ENCODE results near the gene MGAT3.

DNA sequence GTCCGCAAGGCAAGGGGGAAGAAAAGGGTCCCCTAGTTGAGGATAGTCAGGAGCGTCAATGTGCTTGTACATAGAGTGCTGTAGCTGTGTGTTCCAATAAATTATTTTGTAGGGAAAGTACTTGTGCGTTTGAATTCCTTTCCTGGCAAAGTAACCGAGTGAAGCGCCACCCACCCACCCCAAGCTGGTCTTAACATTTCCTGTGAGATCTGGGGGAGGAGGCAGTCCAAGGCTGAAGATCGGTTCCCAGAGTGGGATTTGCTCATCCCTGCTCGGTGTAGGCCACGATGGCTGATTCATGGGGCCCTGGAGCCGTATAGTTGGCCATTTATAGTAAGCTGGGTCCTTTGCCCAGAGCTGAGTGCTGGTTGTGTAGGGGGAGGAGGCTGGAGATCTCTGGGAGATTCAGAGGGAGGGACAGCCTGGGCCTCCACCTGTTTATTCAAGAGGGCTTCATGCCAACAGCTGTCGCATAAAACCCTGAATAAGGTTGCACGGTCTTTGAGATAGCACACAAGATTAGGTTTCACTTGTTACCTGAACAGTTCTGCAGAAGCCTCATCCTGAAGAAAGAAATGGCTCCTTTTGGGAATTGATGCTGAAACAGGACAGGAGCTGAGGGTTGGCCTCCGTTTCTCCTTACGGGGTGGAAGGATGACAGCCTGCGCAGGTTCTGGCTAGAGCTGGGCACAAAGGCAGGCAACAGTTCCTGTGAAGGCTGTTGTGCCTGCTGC lies 65.9 kb downstream of the MGAT3 start:
- TF ChIP-seq POLR2A (IDR thresholded peaks at IDR 0.05), result peak in 1 of 4 donors; percentile 33
- TF ChIP-seq, protein P1, sequence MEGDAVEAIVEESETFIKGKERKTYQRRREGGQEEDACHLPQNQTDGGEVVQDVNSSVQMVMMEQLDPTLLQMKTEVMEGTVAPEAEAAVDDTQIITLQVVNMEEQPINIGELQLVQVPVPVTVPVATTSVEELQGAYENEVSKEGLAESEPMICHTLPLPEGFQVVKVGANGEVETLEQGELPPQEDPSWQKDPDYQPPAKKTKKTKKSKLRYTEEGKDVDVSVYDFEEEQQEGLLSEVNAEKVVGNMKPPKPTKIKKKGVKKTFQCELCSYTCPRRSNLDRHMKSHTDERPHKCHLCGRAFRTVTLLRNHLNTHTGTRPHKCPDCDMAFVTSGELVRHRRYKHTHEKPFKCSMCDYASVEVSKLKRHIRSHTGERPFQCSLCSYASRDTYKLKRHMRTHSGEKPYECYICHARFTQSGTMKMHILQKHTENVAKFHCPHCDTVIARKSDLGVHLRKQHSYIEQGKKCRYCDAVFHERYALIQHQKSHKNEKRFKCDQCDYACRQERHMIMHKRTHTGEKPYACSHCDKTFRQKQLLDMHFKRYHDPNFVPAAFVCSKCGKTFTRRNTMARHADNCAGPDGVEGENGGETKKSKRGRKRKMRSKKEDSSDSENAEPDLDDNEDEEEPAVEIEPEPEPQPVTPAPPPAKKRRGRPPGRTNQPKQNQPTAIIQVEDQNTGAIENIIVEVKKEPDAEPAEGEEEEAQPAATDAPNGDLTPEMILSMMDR (IDR thresholded peaks at IDR 0.05), result no peak

All from upper lobe of left lung (tissue), 4 donors.